ENCODE data around the gene GP9. TPM values are rescaled to one million over a fixed set of nuclear protein-coding genes. Genes with fewer than 3 reads are reported as not detected.

GP9 gene
- total RNA-seq, 1 donor from 2014 or later, result not detected

GRCh38 chr3:129045675-129046036 is 14.9 kb upstream of the GP9 start:
- no peaks in the 10 kb centered on the region for H3K36me3 Mint-ChIP-seq (ENCODE audit: unreplicated experiment)
- no peak overlapping the region for H3K27ac Mint-ChIP-seq (ENCODE audit: unreplicated experiment)
- H3K4me3 Mint-ChIP-seq (ENCODE audit: unreplicated experiment), result no peak overlapping the region
- peaks cover 30% of the 10 kb centered on the region for H3K27me3 Mint-ChIP-seq (ENCODE audit: unreplicated experiment)
- peaks cover 11% of the 10 kb centered on the region for H3K9me3 Mint-ChIP-seq (ENCODE audit: unreplicated experiment)
- no peak for TF ChIP-seq CTCF (IDR thresholded peaks at IDR 0.05)
- DNase-seq (ENCODE audit: extremely low spot score, unreplicated experiment), result no peak
- H3K4me1 Mint-ChIP-seq (ENCODE audit: unreplicated experiment), result no peaks in the 10 kb centered on the region

GRCh38 chr3:129046037-129046731 is 14.4 kb upstream of the GP9 start:
- H3K27me3 Mint-ChIP-seq (ENCODE audit: unreplicated experiment), result peaks cover 30% of the 10 kb centered on the region
- peaks cover 11% of the 10 kb centered on the region for H3K9me3 Mint-ChIP-seq (ENCODE audit: unreplicated experiment)
- TF ChIP-seq CTCF (IDR thresholded peaks at IDR 0.05), result no peak
- H3K4me1 Mint-ChIP-seq (ENCODE audit: unreplicated experiment), result no peaks in the 10 kb centered on the region
- no peak overlapping the region for H3K27ac Mint-ChIP-seq (ENCODE audit: unreplicated experiment)
- DNase-seq (ENCODE audit: extremely low spot score, unreplicated experiment), result no peak
- H3K4me3 Mint-ChIP-seq (ENCODE audit: unreplicated experiment), result no peak overlapping the region
- no peaks in the 10 kb centered on the region for H3K36me3 Mint-ChIP-seq (ENCODE audit: unreplicated experiment)

- H3K4me3 Mint-ChIP-seq (ENCODE audit: unreplicated experiment), result no peak overlapping the region
- peaks cover 24% of the 10 kb centered on the region for H3K27me3 Mint-ChIP-seq (ENCODE audit: unreplicated experiment)
- no peak for DNase-seq (ENCODE audit: extremely low spot score, unreplicated experiment)
- TF ChIP-seq CTCF (IDR thresholded peaks at IDR 0.05), result no peak
- H3K27ac Mint-ChIP-seq (ENCODE audit: unreplicated experiment), result no peak overlapping the region
- H3K9me3 Mint-ChIP-seq (ENCODE audit: unreplicated experiment), result peaks cover 11% of the 10 kb centered on the region
- no peaks in the 10 kb centered on the region for H3K4me1 Mint-ChIP-seq (ENCODE audit: unreplicated experiment)
- no peaks in the 10 kb centered on the region for H3K36me3 Mint-ChIP-seq (ENCODE audit: unreplicated experiment)
These were observed 13.6 kb upstream of the GP9 start for GRCh38 chr3:129046732-129047552.

GRCh38 chr3:129047553-129047839 is 13.1 kb upstream of the GP9 start:
- no peak overlapping the region for H3K4me3 Mint-ChIP-seq (ENCODE audit: unreplicated experiment)
- peaks cover 11% of the 10 kb centered on the region for H3K9me3 Mint-ChIP-seq (ENCODE audit: unreplicated experiment)

More at GRCh38 chr3:129047553-129047839, 13.1 kb upstream of the GP9 start:
- Mint-ChIP-seq H3K4me1 (ENCODE audit: unreplicated experiment) (no peaks in the 10 kb centered on the region), H3K27ac (ENCODE audit: unreplicated experiment) (no peak overlapping the region), H3K27me3 (ENCODE audit: unreplicated experiment) (peaks cover 19% of the 10 kb centered on the region), H3K36me3 (ENCODE audit: unreplicated experiment) (no peaks in the 10 kb centered on the region)
- DNase-seq (ENCODE audit: extremely low spot score, unreplicated experiment), result no peak
- no peak for TF ChIP-seq CTCF (IDR thresholded peaks at IDR 0.05)
